ENCODE results near the gene PCDHA8.
A peak's percentile ranks its signal among the peaks of the same experiment; 100 is the strongest.

Gene PCDHA8

GRCh38 chr5:140857177-140857986 is 16.4 kb downstream of the PCDHA8 start:
- no peak for DNase-seq (ENCODE audit: low read depth)
- no peak overlapping the region for H3K4me3 ChIP-seq (ENCODE audit: control insufficient read depth, low read depth, low read length)
- no peak for TF ChIP-seq CTCF (IDR thresholded peaks at IDR 0.05; ENCODE audit: control insufficient read depth, insufficient read depth, low read depth, low read length, missing control alignments)

DNA sequence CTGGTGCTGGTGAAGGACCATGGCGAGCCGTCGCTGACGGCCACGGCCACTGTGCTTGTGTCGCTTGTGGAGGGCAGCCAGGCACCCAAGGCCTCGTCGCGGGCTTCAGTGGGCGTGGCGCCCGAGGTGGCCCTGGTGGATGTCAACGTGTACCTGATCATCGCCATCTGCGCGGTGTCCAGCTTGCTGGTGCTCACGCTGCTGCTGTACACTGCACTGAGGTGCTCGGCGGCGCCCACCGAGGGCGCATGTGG is 16.9 kb downstream of the PCDHA8 start:
- DNase-seq (ENCODE audit: low read depth): no peak
- H3K4me3 ChIP-seq (ENCODE audit: control insufficient read depth, low read depth, low read length): no peak overlapping the region
- no peak for TF ChIP-seq CTCF (IDR thresholded peaks at IDR 0.05; ENCODE audit: control insufficient read depth, insufficient read depth, low read depth, low read length, missing control alignments)

GRCh38 chr5:140862441-140863295 is 21.7 kb downstream of the PCDHA8 start:
- DNase-seq (ENCODE audit: low read depth): no peak
- H3K4me3 ChIP-seq (ENCODE audit: control insufficient read depth, low read depth, low read length): no peak overlapping the region
- no peak for TF ChIP-seq CTCF (IDR thresholded peaks at IDR 0.05; ENCODE audit: control insufficient read depth, insufficient read depth, low read depth, low read length, missing control alignments)

GRCh38 chr5:140868721-140869554 is 28.0 kb downstream of the PCDHA8 start, which contains the start of gene PCDHA11:
PCDHA11 (plus strand) TSS chr5:140868957; CDS start chr5:140869104, 147 bp downstream.
- no peak within 1 kb of the TSS for H3K4me3 ChIP-seq (ENCODE audit: control insufficient read depth, low read depth, low read length)
- no peak for DNase-seq (ENCODE audit: low read depth)
- TF ChIP-seq CTCF (IDR thresholded peaks at IDR 0.05; ENCODE audit: control insufficient read depth, insufficient read depth, low read depth, low read length, missing control alignments): peak; percentile 9

- DNase-seq (ENCODE audit: low read depth): no peak
- no peak overlapping the region for H3K4me3 ChIP-seq (ENCODE audit: control insufficient read depth, low read depth, low read length)
- peak; percentile 35 for TF ChIP-seq CTCF (IDR thresholded peaks at IDR 0.05; ENCODE audit: control insufficient read depth, insufficient read depth, low read depth, low read length, missing control alignments)
These were observed 28.5 kb downstream of the PCDHA8 start for GRCh38 chr5:140869555-140869886.

Measured in AG09309 (cell line).